Esophagus mucosa (tissue), 1 donor: ENCODE data around the gene SLC39A11. TPM values are rescaled to one million over a fixed set of nuclear protein-coding genes. Genes with fewer than 3 reads are reported as not detected.
"Not testable (repeated sequence)": the region's sequence is repeated elsewhere in the genome, so short reads cannot be mapped to it uniquely, and the experiment has no call there.

Experiments used
- ATAC-seq: fragments of 200-7000 bp; cut with Tn5 transposase; one replicate; pipeline ENCODE4 v1.9.1; 2020
- total RNA-seq: library from RNA; stranded (reverse); gene quantifications from one replicate; pipeline ENCODE4 v1.2.4, GENCODE V29; 2023
- donor health status: DM: yes; HTN: yes; CAD: no.

Gene SLC39A11
- total RNA-seq, 1 donor from 2014 or later: 32.8 TPM

GRCh38 chr17:72642720-72643119 is 449.8 kb downstream of the SLC39A11 start:
- ATAC-seq: no peak

GRCh38 chr17:72640415-72641165 is 451.9 kb downstream of the SLC39A11 start:
- peak; percentile 91 for ATAC-seq

- peak; percentile 12 for ATAC-seq
Observed at GRCh38 chr17:72639711-72640110, 452.8 kb downstream of the SLC39A11 start.

GRCh38 chr17:72638932-72639331 is 453.6 kb downstream of the SLC39A11 start:
- ATAC-seq: not testable (repeated sequence)

GRCh38 chr17:72635034-72635635 is 457.4 kb downstream of the SLC39A11 start:
- ATAC-seq: no peak

GRCh38 chr17:72634621-72635020 is 457.9 kb downstream of the SLC39A11 start:
- ATAC-seq: peak; percentile 68

- ATAC-seq: peak; percentile 82
Observed at GRCh38 chr17:72631949-72632684, 460.4 kb downstream of the SLC39A11 start.

GRCh38 chr17:72631568-72631948 is 460.9 kb downstream of the SLC39A11 start:
- peak; percentile 94 for ATAC-seq

- ATAC-seq: no peak
Observed at GRCh38 chr17:72624652-72625051, 467.8 kb downstream of the SLC39A11 start.

GRCh38 chr17:72624226-72624625 is 468.3 kb downstream of the SLC39A11 start:
- ATAC-seq: no peak

GRCh38 chr17:72622661-72623433 is 469.6 kb downstream of the SLC39A11 start:
- no peak for ATAC-seq

- ATAC-seq: no peak
Observed at GRCh38 chr17:72619976-72620650, 472.4 kb downstream of the SLC39A11 start.

GRCh38 chr17:72618001-72618509 is 474.4 kb downstream of the SLC39A11 start:
- ATAC-seq: peak; percentile 83

- ATAC-seq: no peak
Observed at GRCh38 chr17:72617557-72617956, 474.9 kb downstream of the SLC39A11 start.

- no peak for ATAC-seq
Observed at GRCh38 chr17:72616447-72616846, 476.0 kb downstream of the SLC39A11 start.

GRCh38 chr17:72615627-72615991 is 476.9 kb downstream of the SLC39A11 start:
- ATAC-seq: no peak

- no peak for ATAC-seq
Observed at GRCh38 chr17:72614871-72615626, 477.4 kb downstream of the SLC39A11 start.

GRCh38 chr17:72614476-72614870 is 478.0 kb downstream of the SLC39A11 start:
- no peak for ATAC-seq

- ATAC-seq: peak; percentile 80
Observed at GRCh38 chr17:72613806-72614292, 478.6 kb downstream of the SLC39A11 start.

- ATAC-seq: no peak
Observed at GRCh38 chr17:72613396-72613795, 479.1 kb downstream of the SLC39A11 start.

- no peak for ATAC-seq
Observed at GRCh38 chr17:72611172-72611571, 481.3 kb downstream of the SLC39A11 start.
